Breast epithelium (tissue), 3 donors: ENCODE data around the gene GUCY2D.

Experiments
- CTCF ChIP-seq, 3 donors: fragments of 450-650 bp; IDR thresholded peaks; one replicate each; pipeline ENCODE4 v1.5.1; 2016 to 2017; ENCODE audit warnings: antibody characterized with exemption in 3 of 3, mild to moderate bottlenecking in 3 of 3, moderate library complexity in 3 of 3
- POLR2A ChIP-seq: fragments of 450-650 bp; IDR thresholded peaks from one replicate; pipeline ENCODE4 v1.6.1; 2016; ENCODE audit warnings: antibody characterized with exemption, mild to moderate bottlenecking, moderate library complexity
- POLR2AphosphoS5 ChIP-seq, 3 donors: sonication (generic); formaldehyde crosslinking; IDR thresholded peaks; one replicate each; pipeline ENCODE4 v1.6.1; 2017; ENCODE audit warnings: antibody characterized with exemption in 3 of 3

GRCh38 chr17:7974638-7975131, 27.7 kb upstream of the GUCY2D start:
- no peak for TF ChIP-seq CTCF (IDR thresholded peaks at IDR 0.05)
- no peak for TF ChIP-seq POLR2A
- no peak for TF ChIP-seq POLR2AphosphoS5 (IDR thresholded peaks at IDR 0.05)
